Trophoblast cell (in vitro differentiated cells and primary cell): ENCODE results near the gene ADCYAP1R1.

ENCODE experiments used
- DNase-seq, 2 donors: peaks; one replicate each; pipeline ENCODE4 v3.0.0-alpha.2; 2016
- H2AFZ ChIP-seq: 2 replicates; pipeline ENCODE4 v1.6.1; 2013; ENCODE audit warnings: low read length, moderate library complexity, mild to moderate bottlenecking; ENCODE audit not compliant: insufficient read depth, poor library complexity
- H2AK5ac ChIP-seq: 2 replicates; pipeline ENCODE4 v1.6.1; 2013; ENCODE audit warnings: mild to moderate bottlenecking, low read length
- H2BK120ac ChIP-seq: 2 replicates; pipeline ENCODE4 v1.6.1; 2013; ENCODE audit warnings: low read length, mild to moderate bottlenecking, moderate library complexity; ENCODE audit not compliant: insufficient read depth, poor library complexity
- H2BK12ac ChIP-seq: 2 replicates; pipeline ENCODE4 v1.6.1; 2013; ENCODE audit warnings: mild to moderate bottlenecking, low read length, moderate library complexity
- H2BK5ac ChIP-seq: 2 replicates; pipeline ENCODE4 v1.6.1; 2013; ENCODE audit warnings: low read length, low read depth, moderate library complexity, mild to moderate bottlenecking; ENCODE audit not compliant: poor library complexity
- H3K14ac ChIP-seq: 2 replicates; pipeline ENCODE4 v1.6.1; 2013; ENCODE audit warnings: mild to moderate bottlenecking, low read length
- H3K18ac ChIP-seq: 2 replicates; pipeline ENCODE4 v1.6.1; 2013; ENCODE audit warnings: mild to moderate bottlenecking, low read length
- H3K23ac ChIP-seq: 2 replicates; pipeline ENCODE4 v1.6.1; 2013; ENCODE audit warnings: low read length
- H3K27ac ChIP-seq: 2 replicates; pipeline ENCODE4 v1.5.1; 2013; ENCODE audit warnings: low read depth, mild to moderate bottlenecking, inconsistent platforms, low read length, moderate library complexity
- H3K27me3 ChIP-seq: 2 replicates; pipeline ENCODE4 v1.6.1; 2013; ENCODE audit warnings: inconsistent platforms, mild to moderate bottlenecking, low read length, moderate library complexity; ENCODE audit not compliant: insufficient read depth
- H3K36me3 ChIP-seq, 2 experiments: 1 replicate in 1 of 2; 2 replicates in 1 of 2; pipeline ENCODE4 v1.6.1; 2013; ENCODE audit warnings: low read length in 2 of 2, mild to moderate bottlenecking in 2 of 2, moderate library complexity in 1 of 2; ENCODE audit not compliant: insufficient read depth in 2 of 2, control insufficient read depth in 1 of 2
- H3K4ac ChIP-seq: 2 replicates; pipeline ENCODE4 v1.6.1; 2013; ENCODE audit warnings: low read depth, mild to moderate bottlenecking, low read length, moderate library complexity
- H3K4me1 ChIP-seq, 2 experiments: 1 replicate in 1 of 2; 2 replicates in 1 of 2; pipeline ENCODE4 v1.6.1; 2013; ENCODE audit warnings: low read length in 2 of 2, mild to moderate bottlenecking in 2 of 2, moderate library complexity in 1 of 2; ENCODE audit not compliant: insufficient read depth in 2 of 2, control insufficient read depth in 1 of 2
- H3K4me2 ChIP-seq: 2 replicates; pipeline ENCODE4 v1.6.1; 2013; ENCODE audit warnings: inconsistent platforms, mild to moderate bottlenecking, low read length, moderate library complexity
- H3K4me3 ChIP-seq: 2 replicates; pipeline ENCODE4 v1.5.1; 2013; ENCODE audit warnings: mild to moderate bottlenecking, low read depth, low read length, inconsistent platforms
- H3K79me1 ChIP-seq: one replicate; pipeline ENCODE4 v1.6.1; 2013; ENCODE audit warnings: low read length
- H3K79me2 ChIP-seq: 2 replicates; pipeline ENCODE4 v1.6.1; 2013; ENCODE audit warnings: low read length, mild to moderate bottlenecking; ENCODE audit not compliant: control insufficient read depth, insufficient read depth, poor library complexity
- H3K9ac ChIP-seq: 2 replicates; pipeline ENCODE4 v1.6.1; 2013; ENCODE audit warnings: mild to moderate bottlenecking, low read length
- H3K9me3 ChIP-seq: 2 replicates; pipeline ENCODE4 v1.6.1; 2013; ENCODE audit warnings: low read depth, mild to moderate bottlenecking, control low read depth, inconsistent platforms, low read length; ENCODE audit not compliant: insufficient read depth
- H4K12ac ChIP-seq: 2 replicates; pipeline ENCODE4 v1.6.1; 2013; ENCODE audit warnings: low read depth, mild to moderate bottlenecking, low read length, moderate library complexity
- H4K8ac ChIP-seq: 2 replicates; pipeline ENCODE4 v1.6.1; 2013; ENCODE audit warnings: low read depth, mild to moderate bottlenecking, low read length, moderate library complexity
- H4K91ac ChIP-seq: one replicate; pipeline ENCODE4 v1.6.1; 2013; ENCODE audit warnings: low read depth, mild to moderate bottlenecking, low read length, moderate library complexity
- WGBS: extraction: QIAGEN DNeasy Blood & Tissue Kit; methylation state at CpG from one replicate; pipeline ENCODE4 v1.1.7; 2013; ENCODE audit warnings: missing lambda C conversion rate; ENCODE audit not compliant: insufficient read length, insufficient coverage; ENCODE audit errors: extremely low coverage; 5-methylcytosine and 5-hydroxymethylcytosine counted together

Gene ADCYAP1R1

GRCh38 chr7:31082017-31082416 is 29.9 kb downstream of the ADCYAP1R1 start:
- Histone ChIP-seq H3K9ac (no peak overlapping the region), H2BK120ac (no peak overlapping the region), H3K36me3 (no peaks in the 10 kb centered on the region), H3K14ac (no peak overlapping the region), H2BK5ac (no peak overlapping the region), H3K27me3 (no peaks in the 10 kb centered on the region), H3K27ac (no peak overlapping the region), H3K79me1 (no peaks in the 10 kb centered on the region), H2AFZ (no peak overlapping the region), H3K4me1 (no peaks in the 10 kb centered on the region), H3K18ac (no peak overlapping the region), H2BK12ac (no peak overlapping the region), H4K8ac (no peak overlapping the region), H3K79me2 (no peaks in the 10 kb centered on the region), H3K4me2 (no peak overlapping the region), H4K91ac (no peak overlapping the region), H2AK5ac (no peak overlapping the region), H3K23ac (no peak overlapping the region), H3K9me3 (peaks cover 7% of the 10 kb centered on the region), H3K4me3 (no peak overlapping the region), H3K4ac (no peak overlapping the region), H4K12ac (no peak overlapping the region)
- no CpG with 5 or more reads among the region's 12 CpGs for WGBS
- no peak for DNase-seq

GRCh38 chr7:31082447-31082846 is 30.3 kb downstream of the ADCYAP1R1 start:
- Histone ChIP-seq H2BK120ac (no peak overlapping the region), H3K14ac (no peak overlapping the region), H2AK5ac (no peak overlapping the region), H4K91ac (no peak overlapping the region), H3K79me2 (no peaks in the 10 kb centered on the region), H3K4ac (no peak overlapping the region), H3K4me3 (no peak overlapping the region), H2BK5ac (no peak overlapping the region), H3K4me1 (no peaks in the 10 kb centered on the region), H3K27ac (no peak overlapping the region), H3K27me3 (no peaks in the 10 kb centered on the region), H2AFZ (no peak overlapping the region), H3K9me3 (peaks cover 4% of the 10 kb centered on the region), H3K9ac (no peak overlapping the region), H3K18ac (no peak overlapping the region), H3K23ac (no peak overlapping the region), H3K36me3 (no peaks in the 10 kb centered on the region), H3K4me2 (no peak overlapping the region), H2BK12ac (no peak overlapping the region), H4K12ac (no peak overlapping the region), H3K79me1 (no peaks in the 10 kb centered on the region), H4K8ac (no peak overlapping the region)
- no CpG with 5 or more reads among the region's 4 CpGs for WGBS
- DNase-seq: no peak

- H2BK120ac ChIP-seq: no peak overlapping the region
- H3K4me3 ChIP-seq: no peak overlapping the region
- H2AFZ ChIP-seq: no peak overlapping the region
- H3K9me3 ChIP-seq: no peaks in the 10 kb centered on the region
- no peaks in the 10 kb centered on the region for H3K4me1 ChIP-seq
- H2AK5ac ChIP-seq: no peak overlapping the region
- H4K91ac ChIP-seq: no peak overlapping the region
- H3K4me2 ChIP-seq: no peak overlapping the region
- DNase-seq: no peak
- no peaks in the 10 kb centered on the region for H3K36me3 ChIP-seq
- no peak overlapping the region for H4K12ac ChIP-seq
- no peak overlapping the region for H3K27ac ChIP-seq
- no peak overlapping the region for H3K23ac ChIP-seq
- no peaks in the 10 kb centered on the region for H3K27me3 ChIP-seq
- H3K79me2 ChIP-seq: no peaks in the 10 kb centered on the region
- no CpG with 5 or more reads among the region's 5 CpGs for WGBS
- no peak overlapping the region for H3K18ac ChIP-seq
- no peaks in the 10 kb centered on the region for H3K79me1 ChIP-seq
- no peak overlapping the region for H2BK12ac ChIP-seq
- no peak overlapping the region for H3K4ac ChIP-seq
- H2BK5ac ChIP-seq: no peak overlapping the region
- H3K9ac ChIP-seq: no peak overlapping the region
- H3K14ac ChIP-seq: no peak overlapping the region
- H4K8ac ChIP-seq: no peak overlapping the region
Observed at GRCh38 chr7:31083210-31083786, 31.2 kb downstream of the ADCYAP1R1 start.

GRCh38 chr7:31084226-31084625 is 32.1 kb downstream of the ADCYAP1R1 start:
- no peak for DNase-seq

More at GRCh38 chr7:31084226-31084625, 32.1 kb downstream of the ADCYAP1R1 start:
- H3K4ac ChIP-seq: no peak overlapping the region
- H3K14ac ChIP-seq: no peak overlapping the region
- no peak overlapping the region for H2BK5ac ChIP-seq
- no peaks in the 10 kb centered on the region for H3K27me3 ChIP-seq
- H4K91ac ChIP-seq: no peak overlapping the region
- H3K4me2 ChIP-seq: no peak overlapping the region
- H4K12ac ChIP-seq: no peak overlapping the region
- no peak overlapping the region for H4K8ac ChIP-seq
- no peak overlapping the region for H3K27ac ChIP-seq
- no peaks in the 10 kb centered on the region for H3K9me3 ChIP-seq
- H3K4me1 ChIP-seq: no peaks in the 10 kb centered on the region
- no peak overlapping the region for H3K18ac ChIP-seq
- H2AK5ac ChIP-seq: no peak overlapping the region
- H2BK120ac ChIP-seq: no peak overlapping the region
- H2BK12ac ChIP-seq: no peak overlapping the region
- H3K9ac ChIP-seq: no peak overlapping the region
- H2AFZ ChIP-seq: no peak overlapping the region
- H3K79me1 ChIP-seq: no peaks in the 10 kb centered on the region
- H3K23ac ChIP-seq: no peak overlapping the region
- H3K4me3 ChIP-seq: no peak overlapping the region
- H3K36me3 ChIP-seq: no peaks in the 10 kb centered on the region
- H3K79me2 ChIP-seq: no peaks in the 10 kb centered on the region
- no CpG with 5 or more reads among the region's 1 CpG for WGBS
